HCT116 (cell line): ENCODE results near the gene GSG1L. TPM values are rescaled to one million over a fixed set of nuclear protein-coding genes. Genes with fewer than 3 reads are reported as not detected.

ENCODE experiments used
- ATAC-seq: fragments of 200-7000 bp; cut with Tn5 transposase; 2 replicates; pipeline ENCODE4 v1.9.1; 2020; ENCODE audit warnings: mild to moderate bottlenecking, moderate library complexity
- BruUV-seq: library from RNA; stranded (reverse); fragments of 400-500 nt; replicated peaks from 2 replicates; lab custom pipeline; 2021; lab: Mats Ljungman, UMichigan
- CTCF ChIA-PET: fragments of 300-600 bp; sonication (Branson Sonifier 250); formaldehyde crosslinking; loops from one replicate; lab custom pipeline; 2021; ENCODE audit warnings: antibody characterized with exemption; lab: Charles Lee
- POLR2A ChIA-PET: fragments of 300-600, 350-600 bp; sonication (Branson Sonifier 250); formaldehyde crosslinking; loops from one replicate; lab custom pipeline; 2021; ENCODE audit warnings: antibody characterized with exemption; lab: Charles Lee
- RAD21 ChIA-PET, 2 experiments: fragments of 300-600 bp; sonication (Branson Sonifier 250); formaldehyde crosslinking; loops; one replicate each; lab custom pipeline; 2023; ENCODE audit warnings: low total read pairs in 2 of 2; ENCODE audit not compliant: uncharacterized antibody in 2 of 2, unreplicated experiment in 2 of 2, low non-redundant PET in 1 of 2; lab: Charles Lee
- DNase-seq: peaks from one replicate; pipeline ENCODE4 v3.0.0-alpha.2; 2010; ENCODE audit warnings: low read depth, low spot score
- H2AFZ ChIP-seq: fragments of 200-600 bp; shearing (Covaris generic), sonication (generic); 2 replicates; pipeline ENCODE4 v1.6.1; 2017; ENCODE audit warnings: low read depth, mixed run types, mixed read lengths, antibody characterized with exemption, low read length; ENCODE audit not compliant: poor library complexity, severe bottlenecking
- H3K27ac ChIP-seq: 2 replicates; pipeline ENCODE4 v1.5.1; 2012; ENCODE audit warnings: low read depth, low read length
- H3K27me3 ChIP-seq: fragments of 200-600 bp; sonication (generic); 2 replicates; pipeline ENCODE4 v1.6.1; 2016; ENCODE audit warnings: mixed run types, low read length, mixed read lengths; ENCODE audit not compliant: insufficient read depth
- H3K36me3 ChIP-seq, 2 experiments: fragments of 200-500 bp in 1 of 2; fragments of 200-600 bp in 1 of 2; sonication (Bioruptor generic) in 1 of 2; sonication (generic) in 1 of 2; 2 replicates each; pipeline versions ENCODE4 v1.5.1 to v1.6.1; 2014 to 2016; ENCODE audit warnings: low read length in 2 of 2, inconsistent platforms in 1 of 2, mixed read lengths in 1 of 2, mixed run types in 1 of 2; ENCODE audit not compliant: insufficient read depth in 2 of 2, control insufficient read depth in 1 of 2
- H3K4me1 ChIP-seq, 2 experiments: fragments of 200-600 bp in 1 of 2; sonication (generic) in 1 of 2; 2 replicates each; pipeline versions ENCODE4 v1.5.1 to v1.6.1; 2012 to 2017; ENCODE audit warnings: low read length in 2 of 2, inconsistent platforms in 1 of 2, mild to moderate bottlenecking in 1 of 2, mixed read lengths in 1 of 2, mixed run types in 1 of 2, moderate library complexity in 1 of 2; ENCODE audit not compliant: insufficient read depth in 2 of 2, control insufficient read depth in 1 of 2
- H3K4me2 ChIP-seq: fragments of 200-600 bp; sonication (generic); 2 replicates; pipeline ENCODE4 v1.6.1; 2017; ENCODE audit warnings: mixed run types, low read length, mixed read lengths
- H3K4me3 ChIP-seq, 2 experiments: fragments of 200-600 bp in 1 of 2; sonication (generic) in 1 of 2; replicated peaks in 1 of 2; 2 replicates each; pipeline ENCODE4 v1.5.1; 2011 to 2016; ENCODE audit warnings: low read length in 2 of 2, control low read depth in 1 of 2, low read depth in 1 of 2, mild to moderate bottlenecking in 1 of 2, mixed read lengths in 1 of 2, mixed run types in 1 of 2
- H3K79me2 ChIP-seq: fragments of 200-600 bp; sonication (generic); 2 replicates; pipeline ENCODE4 v1.6.1; 2017; ENCODE audit warnings: mild to moderate bottlenecking, mixed run types, low read length, moderate library complexity, mixed read lengths; ENCODE audit not compliant: insufficient read depth
- H3K9ac ChIP-seq: fragments of 200-600 bp; sonication (generic); 2 replicates; pipeline ENCODE4 v1.6.1; 2016; ENCODE audit warnings: low read length, mixed read lengths
- H3K9me2 ChIP-seq: fragments of 200-600 bp; sonication (generic), shearing (Covaris generic); 2 replicates; pipeline ENCODE4 v1.6.1; 2017; ENCODE audit warnings: mixed run types, mild to moderate bottlenecking, moderate library complexity; ENCODE audit not compliant: insufficient read depth
- H3K9me3 ChIP-seq, 2 experiments: fragments of 200-500 bp in 1 of 2; fragments of 200-600 bp in 1 of 2; sonication (Bioruptor generic) in 1 of 2; sonication (generic) in 1 of 2; 2 replicates each; pipeline ENCODE4 v1.6.1; 2014 to 2017; ENCODE audit warnings: low read length in 2 of 2, mixed read lengths in 2 of 2, inconsistent platforms in 1 of 2, low read depth in 1 of 2, mild to moderate bottlenecking in 1 of 2, mixed run types in 1 of 2, moderate library complexity in 1 of 2; ENCODE audit not compliant: control insufficient read depth in 1 of 2, insufficient read depth in 1 of 2
- H4K20me1 ChIP-seq: fragments of 200-600 bp; sonication (generic), shearing (Covaris generic); 2 replicates; pipeline ENCODE4 v1.6.1; 2017; ENCODE audit warnings: mixed run types, mild to moderate bottlenecking, moderate library complexity; ENCODE audit not compliant: insufficient read depth
- ATF3 ChIP-seq: IDR thresholded peaks from 2 replicates; pipeline ENCODE4 v1.6.1; 2012
- CEBPB ChIP-seq: IDR thresholded peaks from 2 replicates; pipeline ENCODE4 v1.6.1; 2012; ENCODE audit warnings: low read depth
- ELF1 ChIP-seq: IDR thresholded peaks from 2 replicates; pipeline ENCODE4 v1.6.1; 2012; ENCODE audit warnings: low read depth, borderline replicate concordance
- FOSL1 ChIP-seq: IDR thresholded peaks from 2 replicates; pipeline ENCODE4 v1.6.1; 2012; ENCODE audit warnings: low read depth
- POLR2A ChIP-seq: IDR thresholded peaks from 2 replicates; pipeline ENCODE4 v1.7.0; 2011; ENCODE audit warnings: borderline replicate concordance; ENCODE audit not compliant: insufficient read depth, insufficient read length; ENCODE audit errors: extremely low read depth
- RAD21 ChIP-seq: IDR thresholded peaks from 2 replicates; pipeline ENCODE4 v1.6.1; 2012; ENCODE audit warnings: low read depth, mild to moderate bottlenecking
- REST ChIP-seq: IDR thresholded peaks from 2 replicates; pipeline ENCODE4 v1.6.1; 2012; ENCODE audit warnings: low read depth
- SP1 ChIP-seq: IDR thresholded peaks from 2 replicates; pipeline ENCODE4 v1.6.1; 2012; ENCODE audit warnings: low read depth
- YY1 ChIP-seq: IDR thresholded peaks from 2 replicates; pipeline ENCODE4 v1.6.1; 2011; ENCODE audit warnings: low read length, low read depth, moderate library complexity, mild to moderate bottlenecking; ENCODE audit not compliant: insufficient replicate concordance; ENCODE audit errors: extremely low read depth
- intact Hi-C: fragments of 100-400 bp; cut with micrococcal nuclease; formaldehyde crosslinking; loops from 2 replicates; pipeline ENCODE4 v1.10.0; 2022
- total RNA-seq: library from RNA; stranded (reverse); gene quantifications from one replicate; pipeline ENCODE4 v1.2.1, GENCODE V29; 2021; ENCODE audit not compliant: unreplicated experiment

GSG1L gene
- total RNA-seq, 1 experiment from 2014 or later, result not detected

DNA sequence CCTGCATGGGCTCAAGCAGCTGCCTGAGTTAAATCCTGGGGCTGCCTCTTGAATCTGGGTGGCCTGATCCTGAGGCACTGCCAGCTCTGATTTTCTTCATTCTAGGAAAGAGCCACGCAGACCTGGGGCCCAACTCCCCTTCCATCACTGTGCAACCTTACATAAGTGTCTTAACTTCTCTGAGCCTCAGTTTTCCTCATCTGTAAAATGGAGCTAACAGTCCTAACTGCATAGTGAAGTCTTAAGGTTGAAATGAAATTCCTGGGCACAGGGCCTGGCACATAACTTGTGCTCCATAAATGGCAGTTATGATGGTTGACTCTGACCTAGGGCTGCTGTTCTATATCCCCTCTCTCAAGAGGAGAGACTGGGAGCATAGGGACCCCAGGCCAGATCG is 236.6 kb downstream of the GSG1L start:
- ChIA-PET CTCF (no interaction called here), RAD21 (no interaction called here), POLR2A (no interaction called here)
- Histone ChIP-seq H3K4me1 (no peaks in the 10 kb centered on the region), H3K4me3 (no peak overlapping the region), H3K27me3 (0 out of 2 replicates have a peak, but pooled peaks cover 6% of the 10 kb centered on the region), H3K79me2 (no peaks in the 10 kb centered on the region), H3K9ac (no peak overlapping the region), H2AFZ (no peak overlapping the region), H3K36me3 (no peaks in the 10 kb centered on the region), H3K27ac (no peak overlapping the region), H3K9me3 (peaks cover 0 to 11% of the 10 kb centered on the region in 2 experiments; a peak in 1 of 4 replicates), H4K20me1 (no peaks in the 10 kb centered on the region), H3K4me2 (no peak overlapping the region), H3K9me2 (no peaks in the 10 kb centered on the region)
- TF ChIP-seq CEBPB, result no peak
- TF ChIP-seq YY1, result no peak
- TF ChIP-seq RAD21, result no peak
- TF ChIP-seq REST, result no peak
- no peak for TF ChIP-seq ATF3
- no peak for TF ChIP-seq SP1
- no peak for TF ChIP-seq FOSL1
- no peak for TF ChIP-seq ELF1
- no peak for TF ChIP-seq POLR2A
- ATAC-seq, result no peak
- intact Hi-C loops, result no loop called here
- DNase-seq, result no peak
- no TSS peak for BruUV-seq
